Left lung (tissue), 10 donors: ENCODE results near the gene TEDC1. TPM values are rescaled to one million over a fixed set of nuclear protein-coding genes. Genes with fewer than 3 reads are reported as not detected.

Experiments
- ATAC-seq: fragments of 200-7000 bp; cut with Tn5 transposase; one replicate; pipeline ENCODE4 v1.9.1; 2020; ENCODE audit warnings: moderate library complexity
- DNase-seq, 4 donors: peaks; one replicate each; pipeline ENCODE4 v3.0.0-alpha.2; 2013 to 2020
- H3K27ac ChIP-seq, 2 donors: fragments of 200-600 bp; sonication (generic) in 1 of 2; one replicate each; pipeline versions ENCODE4 v1.5.0 to v1.8.0; 2020 to 2021
- H3K27me3 ChIP-seq, 2 donors: fragments of 200-600 bp; sonication (generic) in 1 of 2; one replicate each; pipeline versions ENCODE4 v1.5.0 to v1.8.0; 2020 to 2021
- H3K36me3 ChIP-seq, 2 donors: fragments of 200-600 bp; sonication (generic) in 1 of 2; one replicate each; pipeline versions ENCODE4 v1.5.0 to v1.8.0; 2020 to 2021
- H3K4me1 ChIP-seq, 2 donors: fragments of 200-600 bp; one replicate each; pipeline ENCODE4 v1.8.0; 2021
- H3K4me3 ChIP-seq, 2 donors: fragments of 200-600 bp; sonication (generic) in 1 of 2; one replicate each; pipeline versions ENCODE4 v1.5.0 to v1.8.0; 2020 to 2021; ENCODE audit warnings: mild to moderate bottlenecking in 1 of 2
- H3K9me3 ChIP-seq, 2 donors: fragments of 200-600 bp; sonication (generic) in 1 of 2; one replicate each; pipeline versions ENCODE4 v1.5.0 to v1.8.0; 2020 to 2021
- intact Hi-C, 2 donors: fragments of 100-400 bp; cut with DNase I; formaldehyde crosslinking; loops; one replicate each; pipeline versions ENCODE4 v1.11.2 to v1.14.2; 2022
- polyA plus RNA-seq, 6 donors: library from polyadenylated mRNA; unstranded; fragments of 120-200 nt; gene quantifications; one replicate each; pipeline ENCODE4 v1.2.1, GENCODE V29; 2013; ENCODE audit not compliant: insufficient read length in 6 of 6
- total RNA-seq, 2 donors: library from RNA; stranded (reverse); fragmentation: NEBNext Ultra II Directional; extraction: Animal tissue kit (Norgen Biotek cat#: 25700); gene quantifications; one replicate each; pipeline ENCODE4 v1.2.1, GENCODE V29; 2021
- TF ChIP-seq, protein P1 (sequence below), 2 donors: fragments of 200-600 bp; sonication (generic) in 1 of 2; IDR thresholded peaks; one replicate each; pipeline versions ENCODE4 v1.5.0 to v1.8.0; 2021; ENCODE audit warnings: antibody characterized with exemption in 2 of 2
- donor health status: DM: no; HTN: yes; CAD: no.
- donor health status: DM: no; HTN: no; CAD: no.

The TEDC1 gene
- total and polyA plus RNA-seq, 8 donors, result 5.9 to 16.8 (median 8.8) TPM

DNA sequence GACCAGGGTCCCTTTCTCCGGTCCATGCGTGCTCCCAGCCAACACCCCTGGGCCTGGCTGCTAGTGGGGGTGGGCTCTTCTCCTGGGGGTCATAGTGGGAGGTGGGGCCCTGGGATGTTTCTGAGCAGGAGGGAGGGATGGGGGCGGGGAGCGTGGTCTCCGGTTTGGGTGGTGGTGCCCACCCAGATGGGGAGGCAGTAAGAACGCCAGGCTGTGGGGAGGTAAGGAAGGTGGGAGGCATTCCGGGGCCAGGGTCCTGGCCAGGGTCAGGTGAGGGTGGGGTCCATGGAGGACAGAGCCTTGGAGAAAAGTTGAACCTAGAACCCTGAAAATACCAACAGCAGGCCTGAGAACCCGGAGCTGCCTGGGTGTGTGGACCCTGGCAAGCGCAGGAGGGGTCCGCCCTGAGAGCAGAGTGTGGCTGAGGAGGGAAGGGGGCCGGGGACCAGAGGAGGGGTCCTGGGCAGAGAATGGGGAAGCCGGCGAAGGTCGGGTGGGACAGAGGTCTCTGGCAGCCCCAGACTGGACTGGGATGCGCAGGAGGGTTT, 10.8 kb upstream of the TEDC1 start:
- H3K4me1 ChIP-seq, result peaks cover 48 to 86% of the 10 kb centered on the region in 2 donors
- DNase-seq (no peak), ATAC-seq (no peak)
- peaks cover 0 to 18% of the 10 kb centered on the region in 2 donors for H3K36me3 ChIP-seq
- H3K9me3 ChIP-seq, result no peaks in the 10 kb centered on the region
- H3K27me3 ChIP-seq, result peaks cover 0 to 82% of the 10 kb centered on the region in 2 donors
- H3K4me3 ChIP-seq, result no peak overlapping the region
- intact Hi-C loops, result no loop called here
- TF ChIP-seq, protein P1, sequence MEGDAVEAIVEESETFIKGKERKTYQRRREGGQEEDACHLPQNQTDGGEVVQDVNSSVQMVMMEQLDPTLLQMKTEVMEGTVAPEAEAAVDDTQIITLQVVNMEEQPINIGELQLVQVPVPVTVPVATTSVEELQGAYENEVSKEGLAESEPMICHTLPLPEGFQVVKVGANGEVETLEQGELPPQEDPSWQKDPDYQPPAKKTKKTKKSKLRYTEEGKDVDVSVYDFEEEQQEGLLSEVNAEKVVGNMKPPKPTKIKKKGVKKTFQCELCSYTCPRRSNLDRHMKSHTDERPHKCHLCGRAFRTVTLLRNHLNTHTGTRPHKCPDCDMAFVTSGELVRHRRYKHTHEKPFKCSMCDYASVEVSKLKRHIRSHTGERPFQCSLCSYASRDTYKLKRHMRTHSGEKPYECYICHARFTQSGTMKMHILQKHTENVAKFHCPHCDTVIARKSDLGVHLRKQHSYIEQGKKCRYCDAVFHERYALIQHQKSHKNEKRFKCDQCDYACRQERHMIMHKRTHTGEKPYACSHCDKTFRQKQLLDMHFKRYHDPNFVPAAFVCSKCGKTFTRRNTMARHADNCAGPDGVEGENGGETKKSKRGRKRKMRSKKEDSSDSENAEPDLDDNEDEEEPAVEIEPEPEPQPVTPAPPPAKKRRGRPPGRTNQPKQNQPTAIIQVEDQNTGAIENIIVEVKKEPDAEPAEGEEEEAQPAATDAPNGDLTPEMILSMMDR (IDR thresholded peaks at IDR 0.05), result no peak
- peak overlapping the region; percentile 92 to 97 for H3K27ac ChIP-seq

DNA sequence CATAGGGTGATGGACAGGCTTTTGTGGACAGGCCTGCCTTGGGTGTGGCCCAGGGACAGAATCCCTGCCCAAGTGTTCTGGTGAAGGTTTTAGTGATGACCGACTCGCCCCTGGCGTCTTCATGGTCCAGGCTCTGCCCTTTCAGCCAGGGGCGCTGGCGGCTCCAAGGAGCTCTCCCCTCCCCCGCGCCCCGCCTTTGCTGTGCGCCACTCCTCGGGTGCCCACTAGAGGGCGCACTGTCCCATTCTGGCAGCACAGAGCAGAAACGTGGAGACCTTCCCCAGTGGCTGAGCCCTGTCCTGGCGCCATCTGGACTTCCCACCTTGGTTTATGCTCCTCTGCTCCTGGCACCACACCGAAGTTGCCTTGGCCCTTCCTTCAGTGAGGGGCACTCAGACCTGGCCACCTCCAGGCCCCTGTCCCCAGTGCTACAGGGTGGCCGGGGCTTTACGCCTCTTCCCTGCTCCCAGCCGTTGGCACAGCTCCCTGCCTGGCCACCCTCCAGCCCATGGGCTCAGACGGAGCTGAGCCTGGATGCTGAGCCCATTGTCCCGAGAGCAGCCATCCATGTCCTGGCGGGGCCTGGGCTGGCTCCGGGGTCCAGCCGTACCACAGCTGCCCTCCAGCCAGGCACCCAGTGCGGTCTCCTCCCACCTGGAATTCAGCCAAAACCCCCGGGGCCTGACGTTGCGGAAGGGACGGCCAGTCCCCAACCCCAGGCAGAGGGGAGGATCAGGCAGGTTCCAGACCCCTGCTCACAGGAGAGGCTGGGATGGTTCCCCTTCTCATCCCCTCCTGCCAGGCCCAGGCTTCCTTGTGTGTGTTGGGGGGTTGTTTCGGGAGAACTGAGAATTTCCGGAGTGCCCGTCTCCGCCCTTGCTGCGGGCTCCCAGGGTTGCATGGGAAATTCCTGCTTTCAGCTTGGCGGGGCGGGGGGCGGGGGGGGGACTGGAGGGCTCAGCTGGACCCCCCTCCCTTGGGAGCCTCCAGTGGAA, 9.9 kb upstream of the TEDC1 start:
- TF ChIP-seq, protein P1 (IDR thresholded peaks at IDR 0.05), result peak; percentile 100
- H3K27ac ChIP-seq, result peak overlapping the region; percentile 92 to 97
- peaks cover 0 to 82% of the 10 kb centered on the region in 2 donors for H3K27me3 ChIP-seq
- H3K4me1 ChIP-seq, result peaks cover 53 to 86% of the 10 kb centered on the region in 2 donors
- H3K4me3 ChIP-seq, result peak overlapping the region; percentile 15
- ATAC-seq, result peak; percentile 83
- H3K9me3 ChIP-seq, result no peaks in the 10 kb centered on the region
- H3K36me3 ChIP-seq, result peaks cover 0 to 18% of the 10 kb centered on the region in 2 donors
- intact Hi-C loops, result no loop called here
- DNase-seq, result peak; percentile 88 to 96 (median 94)

DNA sequence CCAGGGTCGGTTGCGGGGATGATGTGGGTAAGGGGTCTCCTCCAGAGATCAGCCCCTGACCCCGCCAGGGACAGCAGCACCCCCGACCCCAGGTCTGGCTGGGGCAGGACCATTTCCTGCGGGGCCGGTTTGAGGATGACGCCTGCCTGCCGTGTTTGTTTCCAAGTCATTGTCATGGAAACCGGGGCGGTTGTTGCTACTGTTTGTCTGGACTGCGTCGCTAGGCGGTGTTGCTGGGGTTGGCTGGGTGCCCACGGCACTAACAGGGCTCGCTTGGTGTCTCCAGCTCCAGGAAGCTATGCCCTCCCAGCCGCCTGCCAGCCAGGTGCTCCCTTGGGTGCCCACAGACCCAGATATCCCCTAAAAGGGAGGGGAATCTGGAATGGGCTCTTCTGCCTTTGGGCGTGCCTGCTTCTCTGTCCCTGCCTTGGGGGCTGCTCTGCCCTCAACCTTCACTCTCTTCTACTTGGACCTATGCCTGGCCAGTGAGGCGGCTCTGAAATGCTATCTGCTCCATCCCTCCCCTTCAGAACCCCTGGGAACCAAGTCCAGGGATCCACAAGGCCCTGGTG, 9.1 kb upstream of the TEDC1 start:
- DNase-seq, result peak; percentile 95 to 98 (median 96)
- peaks cover 0 to 18% of the 10 kb centered on the region in 2 donors for H3K36me3 ChIP-seq
- peak overlapping the region; percentile 92 to 97 for H3K27ac ChIP-seq
- peak; percentile 67 for ATAC-seq
- TF ChIP-seq, protein P1 (IDR thresholded peaks at IDR 0.05), result no peak
- intact Hi-C loops, result no loop called here
- peaks cover 54 to 86% of the 10 kb centered on the region in 2 donors for H3K4me1 ChIP-seq
- H3K4me3 ChIP-seq, result peak overlapping the region; percentile 15
- H3K9me3 ChIP-seq, result no peaks in the 10 kb centered on the region
- peaks cover 0 to 82% of the 10 kb centered on the region in 2 donors for H3K27me3 ChIP-seq

DNA sequence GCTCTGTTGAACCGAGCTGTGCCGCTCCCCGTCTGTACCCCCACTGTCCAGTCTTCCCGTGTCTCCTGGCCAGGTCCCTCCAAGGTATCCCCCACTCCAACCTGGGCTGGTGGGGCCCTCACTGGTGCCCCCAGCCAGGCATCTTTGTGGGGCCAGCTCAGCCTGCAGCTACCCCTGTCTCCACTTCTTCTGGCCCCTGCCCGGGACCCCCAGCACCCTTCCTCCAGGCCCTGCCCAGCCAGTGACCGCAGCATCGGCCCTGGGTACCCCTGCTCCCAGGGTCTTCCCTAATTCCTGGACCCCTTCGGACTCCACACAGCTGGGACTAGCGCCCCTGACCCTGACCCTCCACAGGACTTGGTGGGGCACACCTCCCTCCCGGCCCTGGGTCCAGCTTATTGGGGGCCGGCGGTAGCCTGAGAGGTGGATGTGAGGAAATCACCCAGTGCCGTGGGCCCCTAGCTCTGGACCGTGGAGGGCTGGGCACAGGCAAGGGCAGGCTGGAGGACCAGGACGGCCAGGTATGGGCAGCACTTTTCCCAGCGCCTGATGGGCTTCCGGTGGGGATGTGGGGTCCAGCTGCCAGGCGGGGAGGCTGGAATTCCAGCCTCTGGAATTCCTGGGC, 8.4 kb upstream of the TEDC1 start:
- H3K27me3 ChIP-seq, result peaks cover 0 to 84% of the 10 kb centered on the region in 2 donors
- H3K27ac ChIP-seq, result peak overlapping the region; percentile 92 to 97
- TF ChIP-seq, protein P1 (IDR thresholded peaks at IDR 0.05), result no peak
- H3K9me3 ChIP-seq, result no peaks in the 10 kb centered on the region
- intact Hi-C loops, result no loop called here
- no peak for ATAC-seq
- DNase-seq, result no peak
- no peak overlapping the region for H3K4me3 ChIP-seq
- peaks cover 0 to 18% of the 10 kb centered on the region in 2 donors for H3K36me3 ChIP-seq
- peaks cover 50 to 89% of the 10 kb centered on the region in 2 donors for H3K4me1 ChIP-seq
